CD14-positive monocyte (primary cell): ENCODE data around the gene BACH2. TPM values are rescaled to one million over a fixed set of nuclear protein-coding genes. Genes with fewer than 3 reads are reported as not detected.
A peak's percentile ranks its signal among the peaks of the same experiment; 100 is the strongest.

Experiments
- DNase-seq, 3 donors: peaks; one replicate each; pipeline ENCODE4 v3.0.0-alpha.2; 2011 to 2022
- H2AFZ ChIP-seq: 2 replicates; pipeline ENCODE4 v1.6.0; 2012; ENCODE audit warnings: mild to moderate bottlenecking, low read depth, low read length, inconsistent platforms; ENCODE audit not compliant: insufficient read depth, poor library complexity, severe bottlenecking
- H3K27ac ChIP-seq, 2 donors: 1 replicate in 1 of 2; 2 replicates in 1 of 2; pipeline ENCODE4 v1.5.1; 2012 to 2013; ENCODE audit warnings: low read length in 2 of 2, control low read depth in 1 of 2, inconsistent platforms in 1 of 2, low read depth in 1 of 2, mild to moderate bottlenecking in 1 of 2
- H3K27me3 ChIP-seq, 2 donors: one replicate each; pipeline versions ENCODE4 v1.6.0 to v1.6.1; 2011 to 2013; ENCODE audit warnings: low read length in 2 of 2; ENCODE audit not compliant: control insufficient read depth in 2 of 2, insufficient read depth in 2 of 2
- H3K36me3 ChIP-seq, 2 donors: replicated peaks in 1 of 2; 1 replicate in 1 of 2; 2 replicates in 1 of 2; pipeline versions ENCODE4 v1.5.1 to v1.6.1; 2012 to 2013; ENCODE audit warnings: low read length in 2 of 2, control low read depth in 1 of 2, inconsistent platforms in 1 of 2, mild to moderate bottlenecking in 1 of 2; ENCODE audit not compliant: insufficient read depth in 2 of 2, control insufficient read depth in 1 of 2
- H3K4me1 ChIP-seq, 2 donors: 1 replicate in 1 of 2; 2 replicates in 1 of 2; pipeline versions ENCODE4 v1.5.1 to v1.6.1; 2012 to 2013; ENCODE audit warnings: low read length in 2 of 2, control low read depth in 1 of 2, inconsistent platforms in 1 of 2, mild to moderate bottlenecking in 1 of 2, moderate library complexity in 1 of 2; ENCODE audit not compliant: insufficient read depth in 2 of 2, control insufficient read depth in 1 of 2
- H3K4me2 ChIP-seq: replicated peaks from 2 replicates; pipeline ENCODE3; 2012; ENCODE audit warnings: low read length, moderate library complexity, mild to moderate bottlenecking; ENCODE audit not compliant: poor library complexity, severe bottlenecking; ENCODE audit errors: extremely low read depth
- H3K4me3 ChIP-seq, 3 experiments: fragments of 200-600 bp in 1 of 3; sonication (generic) in 1 of 3; replicated peaks in 1 of 3; 1 replicate in 2 of 3; 2 replicates in 1 of 3; pipeline ENCODE4 v1.5.1; 2011 to 2013; ENCODE audit warnings: low read length in 3 of 3, mild to moderate bottlenecking in 3 of 3, control low read depth in 2 of 3, low read depth in 2 of 3, inconsistent platforms in 1 of 3, moderate library complexity in 1 of 3
- H3K79me2 ChIP-seq: 2 replicates; pipeline ENCODE4 v1.6.0; 2012; ENCODE audit warnings: mild to moderate bottlenecking, control low read depth, inconsistent platforms, low read length, moderate library complexity; ENCODE audit not compliant: insufficient read depth
- H3K9ac ChIP-seq: 2 replicates; pipeline ENCODE4 v1.6.0; 2017; ENCODE audit warnings: low read length, mild to moderate bottlenecking; ENCODE audit not compliant: insufficient read depth, poor library complexity, severe bottlenecking
- H3K9me3 ChIP-seq, 2 donors: replicated peaks in 1 of 2; 1 replicate in 1 of 2; 2 replicates in 1 of 2; pipeline versions ENCODE4 v1.5.1 to v1.6.1; 2012 to 2013; ENCODE audit warnings: low read length in 2 of 2, control low read depth in 1 of 2; ENCODE audit not compliant: control insufficient read depth in 1 of 2, insufficient read depth in 1 of 2
- H4K20me1 ChIP-seq: 2 replicates; pipeline ENCODE4 v1.6.0; 2012; ENCODE audit warnings: mild to moderate bottlenecking, low read length, control low read depth, moderate library complexity; ENCODE audit not compliant: insufficient read depth
- H3K27ac Mint-ChIP-seq, 7 donors: one replicate each; pipeline ENCODE4 v1.8.0; 2020; ENCODE audit warnings: mild to moderate bottlenecking in 7 of 7, mixed read lengths in 7 of 7, moderate library complexity in 6 of 7, inconsistent platforms in 2 of 7
- H3K27me3 Mint-ChIP-seq, 3 donors: one replicate each; pipeline ENCODE4 v1.8.0; 2021 to 2022; ENCODE audit warnings: low read depth in 3 of 3, mild to moderate bottlenecking in 3 of 3, mixed read lengths in 3 of 3, moderate library complexity in 3 of 3, inconsistent platforms in 1 of 3
- H3K36me3 Mint-ChIP-seq, 2 donors: one replicate each; pipeline ENCODE4 v1.8.0; 2020; ENCODE audit warnings: mixed read lengths in 2 of 2, inconsistent platforms in 1 of 2, mild to moderate bottlenecking in 1 of 2
- H3K4me1 Mint-ChIP-seq: one replicate; pipeline ENCODE4 v1.8.0; 2020; ENCODE audit warnings: mild to moderate bottlenecking, mixed read lengths
- H3K4me3 Mint-ChIP-seq, 2 donors: one replicate each; pipeline ENCODE4 v1.8.0; 2020; ENCODE audit warnings: mild to moderate bottlenecking in 2 of 2, mixed read lengths in 2 of 2, moderate library complexity in 1 of 2
- H3K9me3 Mint-ChIP-seq, 7 donors: one replicate each; pipeline ENCODE4 v1.8.0; 2020 to 2022; ENCODE audit warnings: mixed read lengths in 7 of 7, mild to moderate bottlenecking in 6 of 7, moderate library complexity in 6 of 7, inconsistent platforms in 2 of 7
- WGBS: methylation state at CpG from one replicate; pipeline ENCODE4 v1.1.5; 2013; ENCODE audit warnings: missing lambda C conversion rate; ENCODE audit not compliant: insufficient coverage; 5-methylcytosine and 5-hydroxymethylcytosine counted together
- intact Hi-C, 2 donors: fragments of 100-400 bp; cut with micrococcal nuclease; formaldehyde crosslinking; loops; one replicate each; pipeline versions ENCODE4 v1.15.0 to v1.15.1; 2023
- polyA plus RNA-seq, 3 donors: library from polyadenylated mRNA; depleted of rRNA in 1 of 3; unstranded in 2 of 3; stranded (reverse) in 1 of 3; fragments of 300-500 nt in 2 of 3; fragments of >200 nt in 1 of 3; fragmentation: Illumina TruSeq in 2 of 3; gene quantifications; 1 replicate in 2 of 3; 2 replicates in 1 of 3; pipeline ENCODE4 v1.2.3, GENCODE V29; 2012 to 2021
- TF ChIP-seq, protein P1 (sequence below): fragments of 200-600 bp; IDR thresholded peaks from one replicate; pipeline ENCODE4 v1.8.0; 2022; ENCODE audit warnings: antibody characterized with exemption, mild to moderate bottlenecking

Gene BACH2
- polyA plus RNA-seq, 3 donors: 0.04 to 0.09 (median 0.05) TPM

DNA sequence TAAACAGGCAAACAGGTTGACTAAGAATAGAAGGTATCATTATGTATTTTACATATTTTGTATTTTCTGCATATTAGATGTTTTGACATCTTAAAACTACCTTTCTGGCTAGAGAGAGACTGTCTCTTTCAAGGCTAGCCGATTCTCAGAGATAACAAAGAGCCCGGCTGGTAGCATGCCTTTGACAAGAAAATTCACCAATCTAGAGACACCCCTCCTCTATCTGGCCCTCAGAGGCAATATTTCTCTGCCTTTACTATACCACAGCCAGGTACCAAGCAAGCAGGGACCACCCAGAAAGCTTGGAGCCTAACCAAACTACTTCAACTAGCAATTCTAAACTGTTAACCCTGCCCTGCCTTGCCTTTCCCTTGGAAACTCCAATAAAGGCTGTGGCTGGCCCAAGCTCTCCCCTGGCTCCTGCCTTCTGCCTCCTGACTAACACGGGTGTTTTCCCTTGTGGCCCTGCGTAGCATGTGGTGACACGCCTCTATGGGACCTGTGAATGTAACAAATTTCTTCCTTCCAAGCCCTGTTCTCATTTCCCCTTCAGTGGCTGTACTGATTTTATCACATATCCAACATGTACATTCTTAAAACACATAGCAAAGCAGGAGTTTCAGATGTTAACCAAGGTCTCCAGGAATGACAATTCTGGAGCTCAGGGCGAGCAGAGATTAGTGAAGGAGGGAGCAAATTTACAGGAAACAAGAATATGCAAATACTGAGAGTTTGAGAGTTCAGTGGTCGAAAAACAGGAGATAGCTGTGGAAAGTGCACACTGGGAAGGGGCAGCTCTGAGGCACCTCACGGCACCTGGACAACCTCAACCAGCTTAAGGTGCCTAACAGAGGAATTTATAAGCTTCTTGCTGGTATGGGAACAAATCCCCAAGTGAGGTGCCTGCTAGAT lies 120.8 kb downstream of the BACH2 start:
- H3K36me3 ChIP-seq: no peaks in the 10 kb centered on the region
- H4K20me1 ChIP-seq: no peaks in the 10 kb centered on the region
- no peak overlapping the region for H2AFZ ChIP-seq
- no peaks in the 10 kb centered on the region for H3K9me3 ChIP-seq
- H3K27ac ChIP-seq: no peak overlapping the region
- DNase-seq: peak; percentile 13 to 81 (median 24)
- no peak overlapping the region for H3K4me2 ChIP-seq
- peaks cover 0 to 3% (median 1%) of the 10 kb centered on the region in 3 donors for H3K27me3 Mint-ChIP-seq
- peaks cover 0 to 2% (median 0%) of the 10 kb centered on the region in 7 donors for H3K9me3 Mint-ChIP-seq
- intact Hi-C loops: loop anchor here in 1 of 2 donors (5.0 kb wide), 1 partner anchor 234 kb away; no protein-coding TSS in a partner anchor
- 56% methylated on average over 8 of the region's 8 CpGs for WGBS
- H3K27ac Mint-ChIP-seq: peak overlapping the region in 1 of 7 donors; percentile 34
- H3K4me1 Mint-ChIP-seq: peaks cover 42% of the 10 kb centered on the region
- no peaks in the 10 kb centered on the region for H3K79me2 ChIP-seq
- H3K4me1 ChIP-seq: peaks cover 26% of the 10 kb centered on the region in 2 donors
- H3K4me3 ChIP-seq: no peak overlapping the region
- no peaks in the 10 kb centered on the region for H3K36me3 Mint-ChIP-seq
- H3K4me3 Mint-ChIP-seq: no peak overlapping the region
- H3K27me3 ChIP-seq: no peaks in the 10 kb centered on the region
- no peak overlapping the region for H3K9ac ChIP-seq
- TF ChIP-seq, protein P1, sequence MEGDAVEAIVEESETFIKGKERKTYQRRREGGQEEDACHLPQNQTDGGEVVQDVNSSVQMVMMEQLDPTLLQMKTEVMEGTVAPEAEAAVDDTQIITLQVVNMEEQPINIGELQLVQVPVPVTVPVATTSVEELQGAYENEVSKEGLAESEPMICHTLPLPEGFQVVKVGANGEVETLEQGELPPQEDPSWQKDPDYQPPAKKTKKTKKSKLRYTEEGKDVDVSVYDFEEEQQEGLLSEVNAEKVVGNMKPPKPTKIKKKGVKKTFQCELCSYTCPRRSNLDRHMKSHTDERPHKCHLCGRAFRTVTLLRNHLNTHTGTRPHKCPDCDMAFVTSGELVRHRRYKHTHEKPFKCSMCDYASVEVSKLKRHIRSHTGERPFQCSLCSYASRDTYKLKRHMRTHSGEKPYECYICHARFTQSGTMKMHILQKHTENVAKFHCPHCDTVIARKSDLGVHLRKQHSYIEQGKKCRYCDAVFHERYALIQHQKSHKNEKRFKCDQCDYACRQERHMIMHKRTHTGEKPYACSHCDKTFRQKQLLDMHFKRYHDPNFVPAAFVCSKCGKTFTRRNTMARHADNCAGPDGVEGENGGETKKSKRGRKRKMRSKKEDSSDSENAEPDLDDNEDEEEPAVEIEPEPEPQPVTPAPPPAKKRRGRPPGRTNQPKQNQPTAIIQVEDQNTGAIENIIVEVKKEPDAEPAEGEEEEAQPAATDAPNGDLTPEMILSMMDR: no peak

DNA sequence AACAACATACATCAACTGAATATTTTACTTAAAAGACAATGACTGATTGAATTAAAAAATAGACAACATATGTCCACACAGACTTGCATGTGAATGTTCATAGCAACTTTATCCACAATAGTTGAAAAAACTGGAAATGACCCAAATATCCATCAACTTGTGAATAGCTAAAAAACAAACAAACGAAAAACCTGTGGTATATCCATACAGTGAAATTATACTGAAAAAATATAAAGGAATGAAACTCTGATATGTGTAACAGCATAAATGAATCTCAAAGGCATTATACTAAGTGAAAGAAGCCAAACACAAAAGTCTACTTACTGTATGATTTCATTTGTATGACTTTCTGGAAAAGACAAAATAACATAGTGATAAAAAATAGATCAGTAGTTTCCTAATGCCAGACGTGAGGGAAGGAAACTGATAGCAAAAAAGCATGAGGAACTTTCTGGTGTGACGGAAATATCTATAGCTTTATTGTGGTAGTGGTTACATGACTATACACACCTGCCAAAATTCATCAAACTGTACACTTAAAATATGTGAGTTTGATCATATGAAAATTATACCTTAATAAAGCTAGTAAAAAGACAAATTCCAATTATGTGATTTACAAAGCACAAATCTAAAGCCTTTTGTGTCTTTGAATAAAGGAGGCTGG lies 123.2 kb downstream of the BACH2 start:
- H3K4me3 Mint-ChIP-seq: no peak overlapping the region

More for the DNA sequence above, 123.2 kb downstream of the BACH2 start:
- Histone ChIP-seq H3K79me2 (no peaks in the 10 kb centered on the region), H3K9me3 (no peaks in the 10 kb centered on the region), H3K36me3 (no peaks in the 10 kb centered on the region), H4K20me1 (no peaks in the 10 kb centered on the region), H3K27ac (no peak overlapping the region), H3K4me3 (no peak overlapping the region), H2AFZ (no peak overlapping the region), H3K4me2 (no peak overlapping the region), H3K4me1 (peaks cover 18 to 19% of the 10 kb centered on the region in 2 donors), H3K9ac (no peak overlapping the region), H3K27me3 (no peaks in the 10 kb centered on the region)
- peaks cover 0 to 3% (median 1%) of the 10 kb centered on the region in 3 donors for H3K27me3 Mint-ChIP-seq
- no peak overlapping the region for H3K27ac Mint-ChIP-seq
- peaks cover 0 to 2% (median 0%) of the 10 kb centered on the region in 7 donors for H3K9me3 Mint-ChIP-seq
- no peak for DNase-seq
- no CpG with 5 or more reads among the region's 3 CpGs for WGBS
- intact Hi-C loops: no loop called here
- H3K36me3 Mint-ChIP-seq: no peaks in the 10 kb centered on the region
- peaks cover 40% of the 10 kb centered on the region for H3K4me1 Mint-ChIP-seq
- TF ChIP-seq, protein P1: no peak
